GM21515 (cell line): ENCODE measurements around the gene FAM20C.

Experiments used
- ATAC-seq: cut with Tn5 transposase; IDR thresholded peaks from one replicate; pipeline ENCODE4 v1.9.1; 2021; ENCODE audit not compliant: unreplicated experiment

FAM20C gene

DNA sequence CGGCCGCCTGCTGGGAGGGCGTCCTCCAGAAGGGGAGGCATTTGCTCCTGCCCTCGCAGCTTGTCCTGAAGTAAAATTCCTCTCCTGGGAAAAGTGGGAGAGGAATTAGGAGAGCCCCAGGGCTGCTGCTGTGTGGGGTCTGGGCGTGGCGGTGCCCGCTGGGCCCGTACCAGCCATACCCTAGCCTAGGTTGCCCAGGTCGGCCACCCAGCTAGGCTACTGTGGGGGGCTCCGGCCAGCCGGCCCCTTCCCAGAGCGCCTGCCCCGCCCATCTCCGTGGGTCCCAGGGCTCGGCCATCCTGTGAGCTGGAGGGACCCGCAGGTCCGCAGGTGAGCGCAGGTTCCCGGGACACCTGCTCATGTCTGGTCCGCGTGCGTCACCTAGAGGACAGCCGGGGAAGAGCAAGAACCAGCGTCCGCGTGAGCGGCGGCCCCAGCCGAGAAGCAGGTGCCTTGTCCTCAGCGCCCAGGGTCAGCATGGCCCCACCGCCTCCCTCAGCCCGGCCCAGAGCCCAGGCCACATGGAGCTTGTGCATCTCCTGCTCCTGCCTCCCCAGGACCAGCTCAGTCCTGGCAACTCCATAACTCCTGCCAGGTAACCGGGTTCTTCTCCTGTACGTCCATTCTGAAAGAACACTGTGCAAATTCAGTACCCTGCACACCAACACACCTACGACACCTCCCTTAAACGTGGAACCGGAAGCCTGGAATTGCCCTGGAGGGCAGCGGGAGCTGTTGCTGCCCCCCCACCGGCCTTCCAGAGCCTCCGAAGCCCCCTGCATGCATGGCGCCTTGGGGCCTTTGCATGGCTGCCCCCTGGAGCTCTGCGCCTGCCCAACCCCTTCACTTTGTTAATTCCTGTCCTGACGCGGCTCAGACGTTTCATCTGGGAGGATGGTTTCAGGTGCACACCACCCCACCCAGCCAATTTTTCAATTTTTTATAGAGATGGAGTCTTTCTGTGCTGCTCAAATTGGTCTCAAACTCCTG lies 74.8 kb downstream of the FAM20C start:
- ATAC-seq: no peak

DNA sequence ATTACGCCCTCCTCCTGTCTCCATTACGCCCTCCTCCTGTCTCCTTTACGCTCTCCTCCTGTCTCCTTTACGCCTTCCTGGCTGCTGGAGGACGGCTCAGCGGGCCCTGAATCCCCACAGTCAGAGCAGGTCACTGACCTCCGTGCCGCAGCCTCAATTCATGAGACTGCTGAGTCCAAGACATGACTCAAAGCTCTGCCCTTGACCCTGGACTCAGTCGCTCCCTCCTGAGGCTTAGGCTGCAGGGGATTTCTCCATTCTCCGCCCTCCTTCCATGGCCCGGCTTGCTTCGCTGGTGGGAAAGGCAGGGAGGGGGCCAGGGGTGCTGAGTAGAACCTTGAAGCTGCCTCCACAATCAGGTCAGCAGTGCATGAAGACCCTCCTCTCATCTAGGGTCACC lies 76.6 kb downstream of the FAM20C start:
- ATAC-seq: no peak

DNA sequence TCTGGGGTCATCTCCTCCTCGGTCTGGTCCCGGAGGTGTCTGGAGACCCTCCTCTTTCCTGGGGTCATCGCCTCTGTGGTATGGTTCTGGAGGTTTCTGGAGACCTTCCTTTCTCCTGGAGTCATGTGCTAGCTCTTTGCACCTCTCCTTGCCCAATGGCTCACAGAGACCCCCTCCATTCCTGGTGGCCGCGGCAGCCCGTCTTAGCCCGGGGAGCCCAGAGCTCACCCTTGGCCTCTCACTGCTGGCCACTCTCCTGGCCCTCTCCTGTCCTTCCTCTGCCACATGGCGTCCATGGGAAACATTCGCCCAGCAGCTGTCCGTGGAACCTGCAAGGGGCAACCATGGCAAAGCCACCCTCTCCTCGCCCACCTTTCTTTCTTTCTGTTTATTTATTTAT lies 77.3 kb downstream of the FAM20C start:
- no peak for ATAC-seq

DNA sequence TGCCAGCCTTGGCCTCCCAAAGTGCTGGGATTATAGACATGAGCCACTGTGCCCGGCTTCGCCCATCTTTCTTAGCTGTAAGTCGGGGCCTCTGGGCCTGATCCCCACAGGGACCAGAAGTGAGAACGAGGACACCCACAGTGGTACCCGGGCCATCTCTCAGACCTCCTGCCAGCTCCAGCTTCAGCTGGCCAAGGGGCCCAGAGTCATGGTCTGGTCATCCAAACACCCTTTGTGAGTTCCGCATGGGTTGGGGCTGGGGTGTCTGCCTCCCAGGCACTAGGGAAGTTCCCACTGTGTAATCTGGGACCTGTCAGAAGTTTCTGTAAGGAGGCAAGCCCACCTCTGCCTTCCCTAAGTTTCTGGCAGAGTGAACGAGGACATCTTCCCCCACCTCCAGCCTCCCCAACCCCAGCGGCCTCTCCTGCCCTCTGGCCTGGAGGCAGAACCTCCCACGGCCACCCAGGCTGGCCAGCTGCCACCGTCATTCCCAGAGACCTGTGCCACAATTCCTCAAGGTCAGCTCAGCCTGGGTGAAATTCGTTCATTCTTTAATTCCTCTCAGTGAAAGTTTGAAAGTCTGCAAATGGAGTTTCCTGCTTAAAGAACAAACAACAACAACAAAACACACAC lies 78.1 kb downstream of the FAM20C start:
- no peak for ATAC-seq

DNA sequence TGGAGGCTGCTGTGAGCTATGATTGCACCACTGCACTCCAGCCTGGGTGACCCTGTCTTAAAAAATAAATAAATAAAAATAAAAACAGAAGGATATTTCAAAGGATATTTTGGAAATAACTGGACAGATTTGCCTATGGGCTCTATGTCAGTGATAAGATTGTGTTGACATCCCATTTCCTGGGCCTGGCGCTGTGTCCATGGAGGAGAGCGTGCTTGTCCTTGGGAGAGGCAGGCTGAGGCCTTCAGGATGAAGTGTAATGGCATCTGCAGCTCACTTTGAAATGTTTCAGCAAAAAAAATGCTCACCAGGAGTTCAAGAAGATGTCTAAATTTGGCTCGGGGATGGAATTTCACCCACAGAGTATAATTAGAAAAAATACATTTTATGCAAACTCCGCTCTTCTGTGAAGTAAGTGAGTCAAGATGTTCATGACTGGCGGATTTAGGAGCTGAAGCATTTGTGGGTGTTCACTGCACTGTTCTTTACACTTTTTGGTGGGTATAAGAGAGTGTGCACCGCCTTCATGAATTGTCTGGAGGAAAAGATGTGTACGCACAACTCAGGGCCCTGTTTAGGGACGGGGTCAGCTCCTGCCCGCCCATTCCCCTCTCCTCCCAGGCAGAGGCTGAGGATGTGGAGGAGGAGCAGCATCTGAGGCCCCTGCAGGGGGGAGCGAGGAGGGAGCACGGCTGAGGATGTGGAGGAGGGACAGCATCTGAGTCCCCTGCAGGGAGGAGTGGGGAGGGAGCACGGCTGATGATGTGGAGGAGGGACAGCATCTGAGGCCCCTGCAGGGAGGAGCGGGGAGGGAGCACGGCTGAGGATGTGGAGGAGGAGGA lies 79.1 kb downstream of the FAM20C start:
- ATAC-seq: no peak

DNA sequence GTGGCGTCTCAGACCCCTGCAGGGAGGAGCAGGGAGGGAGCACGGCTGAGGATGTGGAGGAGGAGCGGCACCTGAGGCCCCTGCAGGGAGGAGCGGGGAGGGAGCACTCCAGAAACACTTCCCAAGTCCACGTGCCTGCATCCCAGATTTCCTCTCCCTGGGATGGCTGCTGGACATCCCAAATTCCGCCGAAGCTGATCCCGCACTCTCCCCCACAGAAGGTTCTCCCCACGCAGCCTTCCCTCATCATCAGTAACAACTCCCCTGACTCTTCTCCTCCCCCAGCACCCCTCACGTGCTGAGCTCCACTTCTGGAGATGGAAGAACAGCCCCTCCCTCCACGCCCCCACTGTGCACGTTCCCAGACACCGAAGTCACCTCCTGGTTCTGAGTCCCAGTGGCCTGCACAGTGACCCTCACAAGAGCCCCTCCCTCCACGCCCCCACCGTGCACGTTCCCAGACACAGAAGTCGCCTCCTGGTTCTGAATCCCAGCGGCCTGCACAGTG lies 79.8 kb downstream of the FAM20C start:
- no peak for ATAC-seq

DNA sequence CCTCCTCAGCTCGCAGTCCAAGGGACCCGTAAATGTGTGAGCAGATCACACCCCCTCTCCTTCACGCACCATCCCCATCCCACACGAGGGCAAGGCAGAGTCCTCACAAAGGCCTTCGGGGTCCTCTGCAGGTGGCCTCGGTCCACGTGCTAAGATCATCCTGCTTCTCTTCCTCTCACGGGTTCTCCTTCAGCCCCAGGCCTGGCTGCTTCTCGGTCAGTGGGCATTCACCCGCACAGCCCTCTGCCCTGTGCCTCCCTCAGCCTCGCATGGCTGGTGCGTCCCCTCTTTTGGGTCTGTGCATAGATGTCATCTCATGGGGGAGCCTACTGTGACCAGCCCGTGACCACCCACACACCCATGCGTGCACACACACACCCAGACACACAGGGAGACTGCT lies 80.3 kb downstream of the FAM20C start:
- ATAC-seq: no peak

DNA sequence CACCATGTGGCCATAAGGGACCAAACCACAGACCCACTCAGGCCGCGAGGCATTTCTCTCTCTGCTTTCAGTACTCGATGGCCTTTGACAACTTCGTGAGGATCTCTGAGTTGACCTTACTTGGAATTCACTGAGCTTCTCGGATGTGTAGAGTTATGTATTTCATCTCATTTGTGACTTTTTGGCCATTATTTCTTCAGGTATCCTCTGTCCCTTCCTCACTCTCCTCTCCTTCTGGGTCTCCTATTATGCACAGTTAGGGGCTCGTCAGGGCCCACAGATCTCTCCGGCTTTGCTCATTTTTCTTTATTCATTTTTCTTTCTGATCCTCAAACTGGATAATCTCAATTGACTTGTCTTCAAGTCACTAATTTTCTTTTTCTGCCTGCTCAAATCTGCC lies 81.0 kb downstream of the FAM20C start:
- ATAC-seq: no peak

DNA sequence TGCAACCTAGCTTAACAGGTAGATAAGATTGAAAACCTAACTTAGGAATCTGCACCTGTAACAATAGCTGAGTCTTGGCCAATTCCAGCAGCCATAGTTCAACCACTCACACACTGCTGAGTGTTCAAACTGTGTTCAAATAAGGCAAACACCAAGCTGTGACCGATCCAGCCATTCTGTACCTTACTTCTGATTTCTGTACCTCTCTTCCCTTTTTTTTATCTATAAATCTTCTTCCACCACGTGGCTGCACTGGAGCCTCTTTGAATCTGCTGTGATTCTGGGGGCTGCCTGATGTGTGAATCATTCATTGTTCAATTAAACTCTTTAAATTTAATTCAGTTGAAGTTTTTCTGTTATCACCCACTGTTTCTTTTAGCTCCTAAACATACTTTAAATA lies 81.9 kb downstream of the FAM20C start:
- no peak for ATAC-seq

DNA sequence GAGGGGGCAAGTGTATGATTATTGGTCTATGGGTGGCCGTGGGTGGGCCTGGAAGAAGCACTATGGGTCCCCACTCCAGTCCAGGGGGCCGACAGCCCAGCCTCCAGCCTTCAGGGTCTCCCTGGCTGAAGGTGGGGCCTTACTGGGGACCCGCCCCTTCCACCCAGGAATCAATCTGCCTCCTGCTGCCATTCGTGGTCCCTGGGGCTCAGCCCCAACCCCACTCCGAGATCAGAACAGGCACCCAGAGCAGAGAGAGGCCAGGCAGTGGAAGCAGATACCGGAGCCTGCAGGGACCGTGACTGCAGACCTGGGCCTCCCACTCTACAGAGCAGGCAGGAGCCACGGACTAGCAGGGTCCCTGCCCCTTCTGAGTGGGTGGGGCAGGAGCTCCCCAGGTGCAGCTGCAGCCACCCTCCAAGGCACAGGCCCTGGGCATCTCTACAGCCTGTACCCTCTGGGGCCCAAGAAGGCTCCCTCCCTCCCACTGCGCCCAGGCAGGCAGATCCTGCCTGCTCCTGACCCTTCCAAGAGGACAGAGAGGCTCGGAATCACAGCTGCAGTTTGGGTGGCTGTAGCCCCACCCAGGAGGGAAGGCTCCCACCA lies 84.0 kb downstream of the FAM20C start:
- no peak for ATAC-seq

DNA sequence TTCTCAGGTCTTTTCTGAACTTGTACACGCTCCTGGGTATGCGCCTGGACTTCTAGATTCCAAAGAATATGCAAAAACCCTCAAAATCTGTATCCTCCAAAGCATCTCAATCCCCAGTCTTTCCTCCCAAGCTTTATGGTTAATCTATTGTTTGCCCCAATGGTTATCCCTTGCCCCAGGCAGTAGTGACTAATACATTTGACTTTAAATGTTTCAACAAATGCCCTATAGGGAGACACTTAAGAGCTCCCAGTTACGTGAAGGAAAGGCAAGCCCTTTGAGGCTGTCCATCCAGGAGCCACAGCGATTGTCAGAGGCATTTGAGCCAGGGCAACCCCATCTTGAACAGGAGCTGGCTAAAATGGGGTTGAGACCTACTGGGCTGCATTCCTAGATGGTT lies 84.9 kb downstream of the FAM20C start:
- ATAC-seq: no peak

DNA sequence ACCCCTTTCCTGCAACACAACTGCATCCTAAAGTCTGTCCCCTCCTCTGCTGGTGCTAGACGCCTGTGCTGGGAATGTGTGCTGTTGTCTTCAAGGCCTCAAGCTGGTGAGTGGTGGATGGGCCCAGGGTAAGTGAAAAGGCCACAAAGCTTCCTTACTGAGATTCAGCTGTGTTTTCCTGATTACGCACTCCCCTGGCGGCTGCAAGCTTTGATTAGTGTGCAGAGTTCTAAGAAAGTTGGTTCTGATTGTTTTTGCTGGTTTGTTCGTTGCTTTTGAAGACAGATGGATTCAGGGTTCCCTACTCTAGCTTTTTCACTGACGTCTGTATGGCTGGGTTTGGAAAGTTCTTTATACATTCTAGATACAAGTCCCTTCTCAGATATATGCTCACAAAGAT lies 85.7 kb downstream of the FAM20C start:
- no peak for ATAC-seq

DNA sequence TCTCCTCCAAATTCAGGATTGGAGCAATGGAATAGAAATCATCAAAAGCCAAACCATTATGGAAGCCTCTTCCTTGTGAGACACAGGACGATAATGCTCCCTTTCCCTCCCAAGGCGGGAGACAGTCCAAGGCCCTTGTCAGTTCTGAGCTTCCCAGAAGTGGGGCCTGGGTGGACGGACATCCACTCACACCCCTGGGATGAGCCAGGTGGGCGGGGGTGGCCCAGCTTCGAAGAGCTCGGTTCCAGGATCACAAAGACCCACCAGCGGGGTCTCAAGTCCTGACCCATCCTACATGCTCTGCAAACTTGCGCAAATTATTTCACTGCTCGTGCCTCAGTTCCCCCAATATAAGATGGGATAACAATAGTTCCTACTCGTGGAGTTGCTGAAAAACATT lies 87.5 kb downstream of the FAM20C start:
- ATAC-seq: no peak

DNA sequence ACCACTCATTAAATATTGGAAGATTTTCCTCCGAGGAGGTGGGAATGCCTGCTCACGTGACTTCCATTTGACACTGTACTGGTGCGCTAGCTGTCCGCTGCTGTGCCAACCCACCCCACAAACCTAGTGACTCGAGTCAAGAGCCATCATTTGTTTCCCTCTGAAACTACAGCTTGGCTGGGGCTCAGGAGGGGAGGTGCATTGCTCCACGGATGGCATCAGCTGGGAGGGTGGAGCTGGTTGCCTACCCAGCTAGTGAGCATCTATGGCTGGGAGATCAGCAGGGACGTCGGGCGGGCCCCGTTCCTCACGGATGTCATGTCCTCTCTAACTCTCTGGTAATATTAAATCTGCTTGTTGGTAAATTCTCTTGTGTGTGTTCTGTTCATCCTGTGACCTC lies 88.1 kb downstream of the FAM20C start:
- ATAC-seq: no peak

DNA sequence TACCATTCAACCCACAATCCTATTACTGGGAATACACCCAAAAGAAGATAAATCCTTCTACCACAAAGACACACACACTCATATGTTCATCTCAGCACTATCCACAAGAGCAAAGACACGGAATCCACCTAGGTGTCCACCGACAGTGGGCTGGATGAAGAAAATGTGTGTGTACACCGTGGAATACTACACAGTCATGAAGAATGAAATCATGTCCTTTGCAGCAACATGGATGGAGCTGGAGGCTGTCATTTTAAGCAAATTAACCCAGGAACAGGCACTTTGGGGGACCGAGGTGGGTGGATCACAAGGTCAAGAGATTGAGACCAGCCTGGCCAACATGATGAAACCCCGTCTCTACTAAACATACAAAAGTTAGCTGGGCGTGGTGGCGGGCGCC lies 89.3 kb downstream of the FAM20C start:
- ATAC-seq: no peak

DNA sequence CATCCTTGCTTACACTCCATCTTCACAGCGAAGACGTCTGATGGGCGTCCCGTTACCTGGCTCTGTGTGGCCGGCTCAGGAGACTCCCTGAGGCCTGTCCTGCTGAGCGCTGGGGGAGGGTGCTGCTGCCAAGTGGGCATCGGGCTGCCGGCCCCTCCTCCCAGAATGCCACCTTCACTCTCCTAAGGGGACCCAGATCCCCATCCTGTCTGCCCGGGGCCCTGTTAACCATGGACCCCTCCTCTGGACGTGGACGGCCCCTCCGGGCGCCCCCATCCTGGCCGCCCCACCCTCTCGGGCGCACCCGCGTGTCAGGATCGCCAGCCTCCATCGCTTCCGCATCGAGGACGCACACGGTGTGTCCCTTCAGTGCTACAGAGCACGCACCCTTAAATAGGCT lies 90.2 kb downstream of the FAM20C start:
- no peak for ATAC-seq

DNA sequence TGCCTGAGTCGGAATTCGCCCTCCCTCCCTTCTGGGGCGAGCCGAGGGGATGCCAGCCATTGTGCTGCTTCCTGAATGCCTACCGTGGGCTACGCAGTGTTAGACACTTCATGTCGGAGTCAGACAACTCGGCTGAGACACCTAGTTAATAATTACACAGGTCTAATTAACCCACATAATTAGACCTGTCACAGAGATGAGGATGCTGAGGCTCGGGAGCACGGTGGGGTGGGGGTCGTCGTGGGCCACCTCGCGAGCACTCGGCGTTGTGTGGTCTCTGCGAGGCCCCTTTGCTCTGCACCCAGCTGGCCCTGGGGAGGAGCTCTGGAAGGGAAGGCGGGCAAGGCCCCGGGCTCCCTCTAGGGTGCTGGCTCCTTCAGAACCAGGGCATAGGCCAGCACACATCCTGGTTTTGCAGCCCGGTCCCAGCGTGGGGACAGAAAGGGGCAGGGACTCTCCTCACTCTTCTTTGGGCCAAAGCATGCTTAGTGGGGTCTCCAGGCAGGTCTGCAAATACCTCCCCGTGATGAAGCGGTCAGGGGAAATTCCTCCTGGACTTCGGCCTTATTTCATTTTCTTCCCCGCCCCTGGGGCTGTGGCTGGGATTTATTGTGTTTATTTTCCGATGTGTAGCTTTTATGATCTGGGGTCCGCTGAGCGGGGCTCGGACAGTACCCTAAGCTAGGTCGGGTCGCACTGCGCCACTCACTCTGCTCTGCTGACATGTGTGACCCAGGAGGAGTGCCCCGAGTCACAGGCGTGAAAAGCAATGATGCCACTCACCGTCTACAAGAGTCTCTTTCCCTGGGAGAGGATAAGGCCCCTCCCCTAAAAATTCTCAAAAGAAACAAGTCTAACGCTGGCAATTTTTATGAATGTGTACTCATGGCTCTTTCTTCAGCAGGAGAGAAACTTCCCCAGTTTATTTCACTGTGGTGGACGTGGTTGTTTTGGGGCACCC lies 92.7 kb downstream of the FAM20C start:
- ATAC-seq: no peak

DNA sequence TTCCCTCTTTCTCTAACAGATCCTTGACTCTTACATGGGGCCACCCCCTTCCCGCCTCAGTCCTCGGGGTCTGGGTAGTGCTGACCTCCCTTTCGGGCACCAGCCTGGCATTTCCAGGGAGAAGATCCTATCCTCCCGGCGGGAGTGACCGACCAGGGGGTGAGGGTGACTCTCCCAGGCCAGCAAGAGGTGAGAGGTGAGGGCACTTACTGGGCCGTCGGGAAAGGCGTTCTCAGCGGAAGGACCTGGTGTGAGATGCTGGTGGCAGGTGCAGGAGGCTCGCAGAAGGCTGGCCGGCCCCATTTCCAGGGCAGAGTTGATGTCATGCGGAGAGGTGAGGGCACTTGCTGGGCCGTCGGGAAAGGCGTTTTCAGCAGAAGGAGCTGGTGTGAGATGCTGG lies 93.4 kb downstream of the FAM20C start:
- ATAC-seq: no peak

DNA sequence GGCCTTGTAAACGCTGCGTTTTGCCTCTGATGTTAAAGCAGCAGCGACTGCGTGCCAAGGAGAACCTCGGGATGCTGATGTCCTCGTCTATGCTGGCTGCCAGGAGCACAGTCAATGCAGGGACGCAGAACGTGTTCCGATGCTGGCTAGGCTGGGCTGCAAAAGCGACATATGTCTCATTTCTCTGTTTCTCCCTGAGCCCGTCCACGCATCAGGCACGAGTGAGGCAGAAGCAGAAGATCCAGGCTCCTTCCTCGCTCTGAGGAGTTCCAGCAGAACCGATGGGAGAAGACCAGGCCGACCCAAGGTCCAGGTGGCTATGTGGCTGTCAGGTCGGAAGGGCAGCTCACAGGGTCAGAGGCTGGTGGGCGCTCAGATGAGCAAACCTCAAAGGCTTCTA lies 93.9 kb downstream of the FAM20C start:
- ATAC-seq: no peak

DNA sequence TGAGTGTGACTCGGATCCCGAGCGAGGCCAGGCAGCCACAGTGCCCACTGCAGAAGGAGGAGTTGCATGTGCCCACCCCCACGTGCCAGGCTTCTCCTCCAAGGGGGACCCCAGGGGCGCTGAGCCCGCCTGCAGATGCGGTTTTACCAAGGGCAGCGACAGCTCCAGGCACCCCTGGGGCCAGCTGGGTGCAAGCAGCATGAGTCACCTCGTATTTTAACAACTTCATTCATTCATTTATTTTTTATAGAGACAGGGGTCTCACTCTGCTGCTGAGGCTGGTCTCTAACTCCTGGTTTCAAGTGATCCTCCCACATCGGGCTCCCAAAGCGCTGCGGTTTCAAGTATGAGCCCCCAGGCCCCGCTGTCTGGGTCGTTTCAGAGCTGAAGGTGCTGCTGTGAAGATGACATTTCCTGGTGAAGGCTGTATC lies 96.3 kb downstream of the FAM20C start:
- ATAC-seq: no peak
